Right lobe of liver (tissue), 4 donors: ENCODE data around the gene LTBP1.

Source experiments
- POLR2A ChIP-seq: fragments of 450-650 bp; IDR thresholded peaks from one replicate; pipeline ENCODE4 v1.6.1; 2017; ENCODE audit warnings: antibody characterized with exemption, mild to moderate bottlenecking
- TF ChIP-seq, protein P1 (sequence below), 4 donors: fragments of 200-600 bp in 3 of 4; fragments of 450-650 bp in 1 of 4; IDR thresholded peaks; one replicate each; pipeline versions ENCODE4 v1.5.1 to v1.8.0; 2016 to 2022; ENCODE audit warnings: antibody characterized with exemption in 4 of 4, mild to moderate bottlenecking in 2 of 4
- donor health status: DM: no; HTN: no; CAD: no.
- donor health status: DM: no; HTN: no; CAD: no.
- donor health status: DM: no; HTN: yes; CAD: no.

DNA sequence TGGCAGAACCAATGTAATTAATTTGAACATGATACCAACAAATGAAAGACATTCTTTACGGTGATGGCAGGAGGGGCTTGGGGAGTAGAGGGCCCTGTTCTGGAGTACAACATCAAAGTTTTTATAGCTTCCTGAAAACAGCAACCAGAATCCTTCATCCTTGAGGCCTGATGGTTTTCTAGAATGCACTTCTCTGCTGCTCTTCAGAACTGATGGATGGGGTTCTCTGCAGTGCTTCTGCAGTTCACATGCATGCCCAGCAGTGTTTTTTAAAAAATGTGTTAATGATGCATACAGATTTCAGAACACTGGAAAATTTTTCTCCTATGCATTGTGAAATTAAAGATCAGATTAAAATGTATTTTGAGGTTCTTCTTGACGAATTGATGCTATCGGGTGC is 2.5 kb downstream of the LTBP1 start:
- TF ChIP-seq, protein P1, sequence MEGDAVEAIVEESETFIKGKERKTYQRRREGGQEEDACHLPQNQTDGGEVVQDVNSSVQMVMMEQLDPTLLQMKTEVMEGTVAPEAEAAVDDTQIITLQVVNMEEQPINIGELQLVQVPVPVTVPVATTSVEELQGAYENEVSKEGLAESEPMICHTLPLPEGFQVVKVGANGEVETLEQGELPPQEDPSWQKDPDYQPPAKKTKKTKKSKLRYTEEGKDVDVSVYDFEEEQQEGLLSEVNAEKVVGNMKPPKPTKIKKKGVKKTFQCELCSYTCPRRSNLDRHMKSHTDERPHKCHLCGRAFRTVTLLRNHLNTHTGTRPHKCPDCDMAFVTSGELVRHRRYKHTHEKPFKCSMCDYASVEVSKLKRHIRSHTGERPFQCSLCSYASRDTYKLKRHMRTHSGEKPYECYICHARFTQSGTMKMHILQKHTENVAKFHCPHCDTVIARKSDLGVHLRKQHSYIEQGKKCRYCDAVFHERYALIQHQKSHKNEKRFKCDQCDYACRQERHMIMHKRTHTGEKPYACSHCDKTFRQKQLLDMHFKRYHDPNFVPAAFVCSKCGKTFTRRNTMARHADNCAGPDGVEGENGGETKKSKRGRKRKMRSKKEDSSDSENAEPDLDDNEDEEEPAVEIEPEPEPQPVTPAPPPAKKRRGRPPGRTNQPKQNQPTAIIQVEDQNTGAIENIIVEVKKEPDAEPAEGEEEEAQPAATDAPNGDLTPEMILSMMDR (IDR thresholded peaks at IDR 0.05), result no peak
- TF ChIP-seq POLR2A, result no peak
